H1 (cell line): ENCODE data around the gene SNX25. TPM values are rescaled to one million over a fixed set of nuclear protein-coding genes. Genes with fewer than 3 reads are reported as not detected.
A peak's percentile ranks its signal among the peaks of the same experiment; 100 is the strongest.
"Not testable (repeated sequence)": the region's sequence is repeated elsewhere in the genome, so short reads cannot be mapped to it uniquely, and the experiment has no call there.

Experiments
- CTCF ChIA-PET: fragments of 300-600 bp; sonication (Branson Sonifier 250); formaldehyde crosslinking; loops from one replicate; lab custom pipeline; 2021; ENCODE audit not compliant: partially characterized antibody; lab: Charles Lee
- POLR2A ChIA-PET: fragments of 300-600 bp; sonication (Branson Sonifier 250); formaldehyde crosslinking; loops from one replicate; lab custom pipeline; 2021; ENCODE audit warnings: inconsistent platforms; ENCODE audit not compliant: partially characterized antibody; lab: Charles Lee
- DNase-seq, 2 experiments: peaks; one replicate each; pipeline versions ENCODE4 v3.0.0 to v3.0.0-alpha.2; 2010 to 2022; ENCODE audit warnings: low spot score in 2 of 2, low read depth in 1 of 2, mixed read lengths in 1 of 2
- FAIRE-seq: peaks from 2 replicates; lab custom pipeline; 2011; peaks lifted over from hg19 to GRCh38; lab: Jason Lieb, UNC
- H2AFZ ChIP-seq: 2 replicates; pipeline ENCODE4 v1.8.1; 2012; ENCODE audit warnings: low read length, inconsistent platforms
- H2AK5ac ChIP-seq: 2 replicates; pipeline ENCODE4 v1.6.1; 2013; ENCODE audit warnings: low read depth, low read length
- H2BK120ac ChIP-seq: replicated peaks from 2 replicates; pipeline ENCODE3; 2013; ENCODE audit warnings: low read depth, low read length, inconsistent platforms
- H2BK12ac ChIP-seq: 2 replicates; pipeline ENCODE4 v1.6.1; 2013; ENCODE audit warnings: low read depth, low read length
- H2BK15ac ChIP-seq: 2 replicates; pipeline ENCODE4 v1.6.1; 2013; ENCODE audit warnings: low read length
- H2BK20ac ChIP-seq: 2 replicates; pipeline ENCODE4 v1.6.1; 2013; ENCODE audit warnings: low read length
- H2BK5ac ChIP-seq: 2 replicates; pipeline ENCODE4 v1.6.1; 2013; ENCODE audit warnings: low read depth, low read length
- H3K14ac ChIP-seq: 2 replicates; pipeline ENCODE4 v1.6.1; 2013; ENCODE audit warnings: inconsistent platforms; ENCODE audit not compliant: insufficient read length
- H3K18ac ChIP-seq: 2 replicates; pipeline ENCODE4 v1.6.1; 2013; ENCODE audit warnings: low read length; ENCODE audit errors: extremely low read depth
- H3K23ac ChIP-seq: 2 replicates; pipeline ENCODE4 v1.6.1; 2013; ENCODE audit warnings: inconsistent platforms; ENCODE audit not compliant: insufficient read length
- H3K23me2 ChIP-seq: 2 replicates; pipeline ENCODE4 v1.6.1; 2013; ENCODE audit warnings: low read depth, low read length
- H3K27ac ChIP-seq: 2 replicates; pipeline ENCODE4 v1.6.1; 2011; ENCODE audit warnings: low read depth, low read length, inconsistent platforms
- H3K27me3 ChIP-seq, 4 experiments: replicated peaks in 1 of 4; 1 replicate in 1 of 4; 2 replicates in 3 of 4; pipeline versions ENCODE4 v1.6.1 to v1.8.1; 2011 to 2013; ENCODE audit warnings: low read length in 3 of 4, mild to moderate bottlenecking in 3 of 4, inconsistent platforms in 2 of 4, mixed read lengths in 2 of 4, moderate library complexity in 1 of 4; ENCODE audit not compliant: control insufficient read depth in 3 of 4, insufficient read depth in 3 of 4; ENCODE audit errors: extremely low read depth in 1 of 4
- H3K36me3 ChIP-seq, 4 experiments: 2 replicates each; pipeline versions ENCODE4 v1.6.1 to v1.8.1; 2011 to 2013; ENCODE audit warnings: mild to moderate bottlenecking in 4 of 4, low read length in 3 of 4, moderate library complexity in 2 of 4, control low read depth in 1 of 4, inconsistent platforms in 1 of 4; ENCODE audit not compliant: insufficient read depth in 4 of 4, control insufficient read depth in 2 of 4
- H3K4ac ChIP-seq: replicated peaks from 2 replicates; pipeline ENCODE3; 2013; ENCODE audit warnings: low read length, low read depth, mixed read lengths, inconsistent platforms; ENCODE audit not compliant: insufficient read length
- H3K4me1 ChIP-seq, 4 experiments: replicated peaks in 1 of 4; 1 replicate in 1 of 4; 2 replicates in 3 of 4; pipeline versions ENCODE4 v1.6.1 to v1.8.1; 2011 to 2013; ENCODE audit warnings: low read length in 3 of 4, inconsistent platforms in 2 of 4, mixed read lengths in 1 of 4; ENCODE audit not compliant: insufficient read depth in 4 of 4, control insufficient read depth in 3 of 4
- H3K4me2 ChIP-seq, 2 experiments: 2 replicates each; pipeline versions ENCODE4 v1.6.1 to v1.8.1; 2011 to 2013; ENCODE audit warnings: low read depth in 2 of 2, low read length in 2 of 2, control low read depth in 1 of 2, inconsistent platforms in 1 of 2, mild to moderate bottlenecking in 1 of 2; ENCODE audit not compliant: insufficient read depth in 1 of 2
- H3K4me3 ChIP-seq, 4 experiments: fragments of 200-600, 300-600 bp in 1 of 4; sonication (generic), shearing (Covaris generic), sonication (Bioruptor Twin) in 1 of 4; 2 replicates each; pipeline versions ENCODE4 v1.5.1 to v1.8.1; 2011 to 2016; ENCODE audit warnings: low read length in 4 of 4, low read depth in 3 of 4, control low read depth in 2 of 4, inconsistent platforms in 2 of 4, mild to moderate bottlenecking in 2 of 4, mixed read lengths in 1 of 4, moderate library complexity in 1 of 4; ENCODE audit not compliant: insufficient read depth in 2 of 4; ENCODE audit errors: extremely low read depth in 1 of 4
- H3K56ac ChIP-seq: replicated peaks from 2 replicates; pipeline ENCODE3; 2013; ENCODE audit warnings: low read depth, mild to moderate bottlenecking, mixed read lengths, low read length, inconsistent platforms; ENCODE audit not compliant: insufficient read length
- H3K79me1 ChIP-seq: 2 replicates; pipeline ENCODE4 v1.6.1; 2013; ENCODE audit warnings: low read depth, low read length, control low read depth
- H3K79me2 ChIP-seq, 2 experiments: 2 replicates each; pipeline versions ENCODE4 v1.6.1 to v1.8.1; 2012 to 2013; ENCODE audit warnings: low read length in 2 of 2, mild to moderate bottlenecking in 2 of 2, inconsistent platforms in 1 of 2; ENCODE audit not compliant: insufficient read depth in 2 of 2, control insufficient read depth in 1 of 2
- H3K9ac ChIP-seq, 4 experiments: replicated peaks in 1 of 4; 1 replicate in 1 of 4; 2 replicates in 3 of 4; pipeline versions ENCODE4 v1.6.1 to v1.8.1; 2011 to 2013; ENCODE audit warnings: low read depth in 3 of 4, low read length in 3 of 4, control low read depth in 2 of 4, mild to moderate bottlenecking in 2 of 4, moderate library complexity in 2 of 4, inconsistent platforms in 1 of 4; ENCODE audit errors: extremely low read depth in 1 of 4
- H3K9me3 ChIP-seq, 2 experiments: 2 replicates each; pipeline versions ENCODE4 v1.6.1 to v1.8.1; 2012 to 2013; ENCODE audit warnings: mild to moderate bottlenecking in 2 of 2, moderate library complexity in 2 of 2, control low read depth in 1 of 2, inconsistent platforms in 1 of 2, low read depth in 1 of 2, low read length in 1 of 2, mixed read lengths in 1 of 2; ENCODE audit not compliant: insufficient read depth in 2 of 2
- H4K20me1 ChIP-seq, 2 experiments: replicated peaks in 1 of 2; 2 replicates each; pipeline versions ENCODE3 to v1.8.1; 2011 to 2013; ENCODE audit warnings: inconsistent platforms in 2 of 2, low read length in 2 of 2, mild to moderate bottlenecking in 1 of 2; ENCODE audit not compliant: insufficient read depth in 2 of 2, control insufficient read depth in 1 of 2
- H4K5ac ChIP-seq: 2 replicates; pipeline ENCODE4 v1.6.1; 2013; ENCODE audit warnings: low read length, low read depth, mixed read lengths, inconsistent platforms; ENCODE audit not compliant: insufficient read length
- H4K8ac ChIP-seq: 2 replicates; pipeline ENCODE4 v1.8.0; 2013; ENCODE audit warnings: mild to moderate bottlenecking, moderate library complexity, low read length, inconsistent platforms; ENCODE audit not compliant: insufficient read depth; ENCODE audit errors: extremely low read depth
- H4K91ac ChIP-seq: replicated peaks from 2 replicates; pipeline ENCODE3; 2013; ENCODE audit warnings: low read length, mixed read lengths, inconsistent platforms; ENCODE audit not compliant: insufficient read length
- ZNF274 ChIP-seq: IDR thresholded peaks from 2 replicates; pipeline ENCODE4 v1.7.0; 2012; ENCODE audit warnings: low read length, borderline replicate concordance; ENCODE audit errors: extremely low read depth
- WGBS, 2 experiments: shearing (Covaris generic) in 1 of 2; methylation state at CpG; one replicate each; pipeline versions ENCODE4 v1.1.6 to v1.1.7; 2013 to 2015; ENCODE audit warnings: low lambda C conversion rate in 2 of 2, mixed read lengths in 2 of 2, inconsistent platforms in 1 of 2, low coverage in 1 of 2, missing lambda C conversion rate in 1 of 2; ENCODE audit not compliant: insufficient replicate concordance in 2 of 2, insufficient coverage in 1 of 2, insufficient read length in 1 of 2; ENCODE audit errors: extremely low coverage in 1 of 2, missing lambda C conversion rate in 1 of 2; 5-methylcytosine and 5-hydroxymethylcytosine counted together
- polyA plus RNA-seq, 7 experiments: library from polyadenylated mRNA; depleted of rRNA in 3 of 7; stranded (reverse) in 5 of 7; unstranded in 2 of 7; fragments of >200 nt in 5 of 7; fragments of 200-250 nt in 2 of 7; gene quantifications; 1 replicate in 5 of 7; 2 replicates in 1 of 7; 4 replicates in 1 of 7; pipeline versions ENCODE4 v1.2.1 to v1.2.3, GENCODE V29; 2011 to 2013; ENCODE audit warnings: missing spikeins in 2 of 7, mixed read lengths in 2 of 7
- total RNA-seq: library from RNA; stranded (reverse); fragmentation: NEBNext Ultra II Directional; extraction: Animal tissue kit (Norgen Biotek cat#: 25700); gene quantifications from 2 replicates; pipeline ENCODE4 v1.2.1, GENCODE V29; 2021

The SNX25 gene
- total and polyA plus RNA-seq, 2 of the 8 experiments (the other 6 are each of a cell fraction or from before 2014, with no cell fraction given): 5.4 to 19.9 TPM

DNA sequence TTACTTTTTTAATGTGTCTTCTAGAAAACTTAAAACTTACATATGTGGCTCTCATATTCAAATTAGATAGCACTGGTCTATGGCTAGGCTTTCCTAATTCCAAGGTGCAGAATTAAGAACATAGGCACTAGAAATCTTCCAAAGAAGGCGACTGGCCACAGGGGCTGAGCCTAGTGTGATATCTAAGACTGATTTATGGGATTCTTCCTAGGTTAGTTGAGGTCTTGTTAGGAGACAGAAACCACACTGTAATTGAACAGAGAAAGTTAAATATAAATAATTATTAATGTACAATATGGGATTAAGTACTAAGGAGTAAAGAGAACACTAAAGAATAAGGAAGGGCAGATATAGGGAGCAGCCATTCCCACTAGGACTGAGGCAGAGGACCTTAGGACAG, 48.3 kb downstream of the SNX25 start:
- FAIRE-seq: no peak

DNA sequence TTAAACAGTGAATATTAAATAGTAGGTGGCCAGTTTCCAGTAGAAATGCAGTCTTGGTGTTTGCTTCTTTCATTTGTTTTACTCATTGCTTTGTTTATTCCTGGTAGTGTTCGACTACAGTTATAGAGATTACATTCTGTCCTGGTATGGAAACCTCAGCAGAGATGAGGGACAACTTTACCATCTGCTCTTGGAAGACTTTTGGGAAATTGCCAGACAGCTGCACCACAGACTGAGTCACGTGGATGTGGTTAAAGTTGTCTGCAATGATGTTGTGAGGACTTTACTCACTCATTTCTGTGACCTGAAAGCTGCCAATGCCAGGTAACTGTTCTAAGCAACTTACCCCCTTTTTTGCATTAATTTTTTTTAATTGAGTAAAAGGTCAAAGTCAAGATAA, 49.3 kb downstream of the SNX25 start:
- H3K23ac ChIP-seq, H3K9me3 ChIP-seq, H4K5ac ChIP-seq, H2BK5ac ChIP-seq, H3K18ac ChIP-seq, H3K4me3 ChIP-seq, H2BK120ac ChIP-seq, H2BK20ac ChIP-seq, H3K56ac ChIP-seq, DNase-seq, H2AFZ ChIP-seq, H4K20me1 ChIP-seq, H3K36me3 ChIP-seq, H2AK5ac ChIP-seq, H3K27ac ChIP-seq, H3K79me1 ChIP-seq, H3K79me2 ChIP-seq, POLR2A ChIA-PET, H3K9ac ChIP-seq, H4K91ac ChIP-seq, CTCF ChIA-PET, H2BK12ac ChIP-seq, H2BK15ac ChIP-seq, H3K27me3 ChIP-seq, H3K14ac ChIP-seq, H3K4me2 ChIP-seq, H3K23me2 ChIP-seq, H4K8ac ChIP-seq, H3K4me1 ChIP-seq, H3K4ac ChIP-seq: not testable (repeated sequence)
- 89% methylated on average over 2 of the region's 2 CpGs; no CpG with 5 or more reads in 1 of the 2 experiments for WGBS, 2 experiments
- FAIRE-seq: peak; percentile 62

More for the DNA sequence above, 48.3 kb downstream of the SNX25 start:
- ChIA-PET POLR2A (interaction anchor here (1.1 kb wide), 1 partner anchor 15 kb away, joined by 4 read pairs; no protein-coding TSS in a partner anchor), CTCF (interaction anchor here (2.1 kb wide), 1 partner anchor 14 kb away, joined by 6 read pairs; no protein-coding TSS in a partner anchor)
- H3K23me2 ChIP-seq: no peaks in the 10 kb centered on the region
- H3K14ac ChIP-seq: no peak overlapping the region
- H3K4me3 ChIP-seq: no peak overlapping the region
- H3K23ac ChIP-seq: no peak overlapping the region
- no peak overlapping the region for H3K4me2 ChIP-seq
- no peak overlapping the region for H4K5ac ChIP-seq
- no peaks in the 10 kb centered on the region for H3K79me1 ChIP-seq
- no peaks in the 10 kb centered on the region for H3K9me3 ChIP-seq
- no peak overlapping the region for H3K9ac ChIP-seq
- H2BK120ac ChIP-seq: no peak overlapping the region
- H3K4me1 ChIP-seq: peaks cover 0 to 3% (median 2%) of the 10 kb centered on the region in 4 experiments; a peak in 3 of 7 replicates
- H3K56ac ChIP-seq: no peak overlapping the region
- H2AFZ ChIP-seq: no peak overlapping the region
- no peaks in the 10 kb centered on the region for H3K79me2 ChIP-seq
- WGBS, 2 experiments: 67% methylated on average over 1 of the region's 1 CpG; no CpG with 5 or more reads in 1 of the 2 experiments
- H3K4ac ChIP-seq: no peak overlapping the region
- no peaks in the 10 kb centered on the region for H4K20me1 ChIP-seq
- no peak overlapping the region for H4K8ac ChIP-seq
- no peak overlapping the region for H2BK15ac ChIP-seq
- no peak for TF ChIP-seq ZNF274
- no peak for DNase-seq
- H2BK20ac ChIP-seq: no peak overlapping the region
- H4K91ac ChIP-seq: no peak overlapping the region
- H2AK5ac ChIP-seq: no peak overlapping the region
- no peaks in the 10 kb centered on the region for H3K27me3 ChIP-seq
- no peak overlapping the region for H3K27ac ChIP-seq
- no peak overlapping the region for H2BK5ac ChIP-seq
- no peak overlapping the region for H2BK12ac ChIP-seq
- peaks cover 0 to 4% (median 0%) of the 10 kb centered on the region in 4 experiments; a peak in 2 of 8 replicates for H3K36me3 ChIP-seq
- H3K18ac ChIP-seq: no peak overlapping the region
